ENCODE results near the gene CFAP69.

CFAP69 gene

DNA sequence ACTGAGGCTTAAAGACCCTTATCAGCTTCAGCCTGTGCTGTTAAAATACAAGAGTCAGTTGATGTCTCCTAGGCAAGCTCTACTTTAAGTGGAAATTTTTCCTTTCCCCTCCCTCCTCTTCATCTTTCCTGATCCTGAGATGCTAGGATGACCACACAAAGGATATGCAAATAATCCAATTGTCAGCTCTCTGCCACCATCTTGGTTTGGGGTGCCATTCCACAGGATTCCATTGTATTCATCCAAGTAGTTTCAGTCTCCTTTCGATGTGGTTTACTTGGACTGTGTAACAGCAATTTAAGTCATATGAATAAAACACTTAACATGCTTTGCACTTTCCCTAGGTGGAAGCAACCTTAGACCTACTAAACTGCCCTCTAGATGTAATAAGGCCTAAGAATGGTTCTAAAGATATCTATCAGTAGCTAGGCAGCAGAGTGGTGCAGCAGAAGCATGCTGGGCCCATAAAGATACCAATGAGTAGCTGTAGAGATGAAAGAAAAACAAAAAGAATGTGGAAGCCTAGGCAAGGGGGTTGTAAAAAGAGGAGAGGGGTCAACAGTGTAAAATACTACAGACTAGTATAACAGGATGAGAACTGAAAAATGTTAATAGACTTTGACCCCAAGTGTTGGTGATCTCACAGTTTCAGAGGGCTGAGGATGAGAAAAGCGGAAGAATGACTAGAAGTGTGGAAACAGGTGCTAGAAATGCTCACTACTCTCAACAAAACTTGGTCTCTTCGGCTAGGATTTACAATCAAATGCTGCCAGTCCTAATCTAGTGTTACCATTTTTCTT, 2.4 kb upstream of the CFAP69 start:
- Histone ChIP-seq H3K79me2 (ENCODE audit: control insufficient read depth, insufficient read depth, low read length) (no peaks in the 10 kb centered on the region), H3K27me3 (ENCODE audit: insufficient read depth, low read length, poor library complexity) (no peaks in the 10 kb centered on the region), H2BK120ac (ENCODE audit: low read depth, low read length) (no peak overlapping the region), H3K56ac (ENCODE audit: low read length) (no peak overlapping the region), H3K4me1 (ENCODE audit: control insufficient read depth, low read depth, low read length) (peaks cover 2% of the 10 kb centered on the region), H2BK5ac (ENCODE audit: low read length) (no peak overlapping the region), H4K5ac (ENCODE audit: low read length) (no peak overlapping the region), H3K79me1 (ENCODE audit: low read length) (no peaks in the 10 kb centered on the region), H3K4ac (ENCODE audit: low read depth, low read length) (no peak overlapping the region), H3K36me3 (ENCODE audit: control insufficient read depth, insufficient read depth, low read length) (no peaks in the 10 kb centered on the region), H3K4me3 (ENCODE audit: low read length) (no peak overlapping the region), H4K8ac (ENCODE audit: low read depth, low read length) (no peak overlapping the region), H3K18ac (ENCODE audit: low read length) (no peak overlapping the region), H3K4me2 (ENCODE audit: low read length) (no peak overlapping the region), H2AK5ac (ENCODE audit: low read length) (no peak overlapping the region), H3K9ac (ENCODE audit: low read length) (no peak overlapping the region), H3K27ac (ENCODE audit: low read depth, low read length) (no peak overlapping the region), H2BK15ac (replicated peaks; ENCODE audit: low read depth) (no peak overlapping the region), H3K23ac (ENCODE audit: low read length) (no peak overlapping the region)
- WGBS (ENCODE audit: extremely low coverage, insufficient coverage, low lambda C conversion rate) = no CpG with 5 or more reads among the region's 3 CpGs
- peak; percentile 60 for DNase-seq

- no peak overlapping the region for H3K23ac ChIP-seq (ENCODE audit: low read length)
- H3K4me3 ChIP-seq (ENCODE audit: low read length) = no peak overlapping the region
- no peak overlapping the region for H2BK15ac ChIP-seq (replicated peaks; ENCODE audit: low read depth)
- H3K27me3 ChIP-seq (ENCODE audit: insufficient read depth, low read length, poor library complexity) = no peaks in the 10 kb centered on the region
- H3K4me1 ChIP-seq (ENCODE audit: control insufficient read depth, low read depth, low read length) = peaks cover 2% of the 10 kb centered on the region
- no peaks in the 10 kb centered on the region for H3K36me3 ChIP-seq (ENCODE audit: control insufficient read depth, insufficient read depth, low read length)
- H3K27ac ChIP-seq (ENCODE audit: low read depth, low read length) = no peak overlapping the region
- H3K4me2 ChIP-seq (ENCODE audit: low read length) = no peak overlapping the region
- no peak overlapping the region for H4K5ac ChIP-seq (ENCODE audit: low read length)
- H3K18ac ChIP-seq (ENCODE audit: low read length) = no peak overlapping the region
- H3K9ac ChIP-seq (ENCODE audit: low read length) = no peak overlapping the region
- no peaks in the 10 kb centered on the region for H3K79me1 ChIP-seq (ENCODE audit: low read length)
- H2BK120ac ChIP-seq (ENCODE audit: low read depth, low read length) = no peak overlapping the region
- DNase-seq = no peak
- WGBS (ENCODE audit: extremely low coverage, insufficient coverage, low lambda C conversion rate) = no CpG with 5 or more reads among the region's 1 CpG
- no peak overlapping the region for H3K4ac ChIP-seq (ENCODE audit: low read depth, low read length)
- H4K8ac ChIP-seq (ENCODE audit: low read depth, low read length) = no peak overlapping the region
- H2BK5ac ChIP-seq (ENCODE audit: low read length) = no peak overlapping the region
- no peak overlapping the region for H3K56ac ChIP-seq (ENCODE audit: low read length)
- H3K79me2 ChIP-seq (ENCODE audit: control insufficient read depth, insufficient read depth, low read length) = no peaks in the 10 kb centered on the region
- H2AK5ac ChIP-seq (ENCODE audit: low read length) = no peak overlapping the region
Observed at GRCh38 chr7:90243556-90243955, 1.4 kb upstream of the CFAP69 start.

DNA sequence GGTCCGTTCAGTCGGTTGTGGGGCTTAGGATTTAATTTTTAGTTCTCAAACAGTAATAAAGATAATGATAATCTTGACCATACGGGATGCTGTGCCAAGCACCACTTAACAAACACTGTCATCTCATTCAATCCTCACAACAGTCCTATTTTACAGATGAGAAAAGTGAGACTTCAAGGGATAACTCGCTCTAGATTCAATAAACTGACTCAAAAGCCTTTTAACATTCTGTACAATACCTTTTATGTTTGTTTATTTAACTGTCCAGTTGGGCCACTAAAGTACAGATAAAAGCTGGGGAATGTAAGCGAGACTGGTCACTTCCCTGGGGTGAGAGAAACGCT, 437 bp upstream of the CFAP69 start:
- no peaks in the 10 kb centered on the region for H3K36me3 ChIP-seq (ENCODE audit: control insufficient read depth, insufficient read depth, low read length)
- H2BK120ac ChIP-seq (ENCODE audit: low read depth, low read length) = no peak overlapping the region
- no peak overlapping the region for H2BK15ac ChIP-seq (replicated peaks; ENCODE audit: low read depth)
- H3K9ac ChIP-seq (ENCODE audit: low read length) = peak overlapping the region; percentile 57
- peak overlapping the region; percentile 84 for H3K56ac ChIP-seq (ENCODE audit: low read length)
- peak overlapping the region; percentile 47 for H3K4me3 ChIP-seq (ENCODE audit: low read length)
- no CpG with 5 or more reads among the region's 6 CpGs for WGBS (ENCODE audit: extremely low coverage, insufficient coverage, low lambda C conversion rate)
- H2BK5ac ChIP-seq (ENCODE audit: low read length) = no peak overlapping the region
- H4K5ac ChIP-seq (ENCODE audit: low read length) = no peak overlapping the region
- H2AK5ac ChIP-seq (ENCODE audit: low read length) = no peak overlapping the region
- H3K23ac ChIP-seq (ENCODE audit: low read length) = no peak overlapping the region
- H4K8ac ChIP-seq (ENCODE audit: low read depth, low read length) = no peak overlapping the region
- no peaks in the 10 kb centered on the region for H3K79me2 ChIP-seq (ENCODE audit: control insufficient read depth, insufficient read depth, low read length)
- H3K27me3 ChIP-seq (ENCODE audit: insufficient read depth, low read length, poor library complexity) = no peaks in the 10 kb centered on the region
- no peaks in the 10 kb centered on the region for H3K79me1 ChIP-seq (ENCODE audit: low read length)
- peak overlapping the region; percentile 83 for H3K4me2 ChIP-seq (ENCODE audit: low read length)
- peaks cover 2% of the 10 kb centered on the region for H3K4me1 ChIP-seq (ENCODE audit: control insufficient read depth, low read depth, low read length)
- no peak overlapping the region for H3K27ac ChIP-seq (ENCODE audit: low read depth, low read length)
- no peak for DNase-seq
- no peak overlapping the region for H3K18ac ChIP-seq (ENCODE audit: low read length)
- H3K4ac ChIP-seq (ENCODE audit: low read depth, low read length) = no peak overlapping the region

DNA sequence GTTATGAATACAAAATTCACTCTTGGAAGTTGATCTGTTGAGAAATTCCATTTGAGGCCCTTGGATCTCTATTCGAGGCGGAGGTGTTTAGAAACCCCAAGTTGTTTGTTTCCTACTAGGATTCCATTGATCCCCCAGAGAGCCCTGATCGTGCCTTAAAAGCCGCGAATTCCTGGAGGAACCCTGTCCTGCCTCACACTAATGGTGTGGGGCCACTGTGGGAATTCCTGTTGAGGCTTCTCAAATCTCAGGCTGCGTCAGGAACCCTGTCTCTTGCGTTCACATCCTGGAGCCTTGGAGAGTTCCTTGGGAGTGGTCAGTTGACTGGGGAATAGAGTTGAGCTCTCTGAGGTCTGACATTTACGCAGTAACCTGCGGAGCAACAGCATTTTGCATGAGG, 1.2 kb downstream of the CFAP69 start:
- H3K4ac ChIP-seq (ENCODE audit: low read depth, low read length) = no peak overlapping the region
- no peak overlapping the region for H4K8ac ChIP-seq (ENCODE audit: low read depth, low read length)
- H3K4me3 ChIP-seq (ENCODE audit: low read length) = no peak overlapping the region
- H3K9ac ChIP-seq (ENCODE audit: low read length) = peak overlapping the region; percentile 7
- H3K4me2 ChIP-seq (ENCODE audit: low read length) = peak overlapping the region; percentile 89
- no peak overlapping the region for H2BK120ac ChIP-seq (ENCODE audit: low read depth, low read length)
- H3K4me1 ChIP-seq (ENCODE audit: control insufficient read depth, low read depth, low read length) = peaks cover 2% of the 10 kb centered on the region
- DNase-seq = peak; percentile 86
- H3K27ac ChIP-seq (ENCODE audit: low read depth, low read length) = no peak overlapping the region
- H3K23ac ChIP-seq (ENCODE audit: low read length) = no peak overlapping the region
- no peak overlapping the region for H2AK5ac ChIP-seq (ENCODE audit: low read length)
- H2BK15ac ChIP-seq (replicated peaks; ENCODE audit: low read depth) = no peak overlapping the region
- H2BK5ac ChIP-seq (ENCODE audit: low read length) = no peak overlapping the region
- no peak overlapping the region for H4K5ac ChIP-seq (ENCODE audit: low read length)
- no peaks in the 10 kb centered on the region for H3K27me3 ChIP-seq (ENCODE audit: insufficient read depth, low read length, poor library complexity)
- H3K56ac ChIP-seq (ENCODE audit: low read length) = peak overlapping the region; percentile 49
- no CpG with 5 or more reads among the region's 9 CpGs for WGBS (ENCODE audit: extremely low coverage, insufficient coverage, low lambda C conversion rate)
- H3K79me2 ChIP-seq (ENCODE audit: control insufficient read depth, insufficient read depth, low read length) = no peaks in the 10 kb centered on the region
- H3K79me1 ChIP-seq (ENCODE audit: low read length) = no peaks in the 10 kb centered on the region
- no peak overlapping the region for H3K18ac ChIP-seq (ENCODE audit: low read length)
- no peaks in the 10 kb centered on the region for H3K36me3 ChIP-seq (ENCODE audit: control insufficient read depth, insufficient read depth, low read length)

- H3K27me3 ChIP-seq (ENCODE audit: insufficient read depth, low read length, poor library complexity) = no peaks in the 10 kb centered on the region
- H4K5ac ChIP-seq (ENCODE audit: low read length) = no peak overlapping the region
- H3K36me3 ChIP-seq (ENCODE audit: control insufficient read depth, insufficient read depth, low read length) = no peaks in the 10 kb centered on the region
- no peaks in the 10 kb centered on the region for H3K79me2 ChIP-seq (ENCODE audit: control insufficient read depth, insufficient read depth, low read length)
- H3K27ac ChIP-seq (ENCODE audit: low read depth, low read length) = no peak overlapping the region
- H2BK120ac ChIP-seq (ENCODE audit: low read depth, low read length) = no peak overlapping the region
- no peak overlapping the region for H3K4me3 ChIP-seq (ENCODE audit: low read length)
- no peak overlapping the region for H3K9ac ChIP-seq (ENCODE audit: low read length)
- H4K8ac ChIP-seq (ENCODE audit: low read depth, low read length) = no peak overlapping the region
- no peaks in the 10 kb centered on the region for H3K4me1 ChIP-seq (ENCODE audit: control insufficient read depth, low read depth, low read length)
- no CpG with 5 or more reads among the region's 3 CpGs for WGBS (ENCODE audit: extremely low coverage, insufficient coverage, low lambda C conversion rate)
- H3K23ac ChIP-seq (ENCODE audit: low read length) = no peak overlapping the region
- no peak for DNase-seq
- no peak overlapping the region for H3K4ac ChIP-seq (ENCODE audit: low read depth, low read length)
- H3K79me1 ChIP-seq (ENCODE audit: low read length) = no peaks in the 10 kb centered on the region
- H3K56ac ChIP-seq (ENCODE audit: low read length) = no peak overlapping the region
- H2BK5ac ChIP-seq (ENCODE audit: low read length) = no peak overlapping the region
- H2BK15ac ChIP-seq (replicated peaks; ENCODE audit: low read depth) = no peak overlapping the region
- H3K18ac ChIP-seq (ENCODE audit: low read length) = no peak overlapping the region
- no peak overlapping the region for H3K4me2 ChIP-seq (ENCODE audit: low read length)
- no peak overlapping the region for H2AK5ac ChIP-seq (ENCODE audit: low read length)
Observed at GRCh38 chr7:90248706-90249105, 3.7 kb downstream of the CFAP69 start.
